GM12874 (cell line): ENCODE measurements around the gene FAM174B.

ENCODE experiments used
- CTCF ChIP-seq: IDR thresholded peaks from 2 replicates; pipeline ENCODE4 v1.5.1; 2011; ENCODE audit warnings: low read depth, mild to moderate bottlenecking, control low read depth, low read length, moderate library complexity; ENCODE audit not compliant: insufficient read depth

Gene FAM174B

GRCh38 chr15:92625251-92625980 lies 30.2 kb downstream of the FAM174B start:
- no peak for TF ChIP-seq CTCF

DNA sequence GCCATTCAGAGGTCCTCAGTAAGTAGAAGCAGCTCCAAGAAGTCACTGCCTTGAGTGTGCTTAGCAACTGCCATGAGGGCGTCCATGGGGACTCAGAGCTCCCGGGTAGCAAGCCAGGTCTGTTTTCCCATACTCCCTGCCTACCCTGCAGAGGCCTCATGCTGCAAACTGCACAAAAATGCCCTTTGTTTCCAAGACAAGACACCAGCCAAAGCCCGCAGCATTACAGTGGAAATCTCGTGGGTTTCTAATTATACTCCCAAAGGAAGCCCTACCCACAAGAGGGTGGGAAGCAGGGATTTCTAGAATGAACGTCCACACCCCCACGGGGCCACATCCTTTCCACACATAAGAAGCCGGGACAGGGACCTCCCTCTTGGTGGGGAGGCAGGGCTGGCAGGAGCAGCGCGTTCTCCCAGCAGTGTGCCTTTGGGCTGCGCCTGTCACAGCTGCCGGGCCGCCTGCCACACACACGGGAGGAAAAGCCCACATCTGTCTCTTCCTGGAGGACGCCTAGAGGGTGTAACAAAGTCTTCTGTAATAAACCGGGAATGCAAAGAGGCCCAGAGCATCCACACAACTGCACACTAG lies 31.1 kb downstream of the FAM174B start:
- no peak for TF ChIP-seq CTCF

GRCh38 chr15:92623435-92623834 lies 32.1 kb downstream of the FAM174B start:
- no peak for TF ChIP-seq CTCF

- TF ChIP-seq CTCF, result no peak
These were observed 33.5 kb downstream of the FAM174B start for GRCh38 chr15:92621972-92622533.

GRCh38 chr15:92620991-92621390 lies 34.6 kb downstream of the FAM174B start:
- no peak for TF ChIP-seq CTCF

- no peak for TF ChIP-seq CTCF
These were observed 36.2 kb downstream of the FAM174B start for GRCh38 chr15:92619145-92620101.
